ENCODE results near the gene SPAG6. TPM values are rescaled to one million over a fixed set of nuclear protein-coding genes. Genes with fewer than 3 reads are reported as not detected.

SPAG6 gene
- total and polyA plus RNA-seq, 2 donors, result 0.03 to 0.37 TPM

- no peak for DNase-seq (ENCODE audit: extremely low spot score)
- no peak overlapping the region for H3K4me3 ChIP-seq (ENCODE audit: low read depth, low read length)
- H3K27ac ChIP-seq (ENCODE audit: low read depth), result no peak overlapping the region
- no peaks in the 10 kb centered on the region for H3K4me1 ChIP-seq (ENCODE audit: insufficient read depth)
- WGBS, result 92% methylated on average over 4 of the region's 4 CpGs
- no peaks in the 10 kb centered on the region for H3K36me3 ChIP-seq (ENCODE audit: insufficient read depth)
Observed at GRCh38 chr10:22444219-22444788, 99.0 kb downstream of the SPAG6 start.

- DNase-seq (ENCODE audit: extremely low spot score), result no peak
- no peak overlapping the region for H3K27ac ChIP-seq (ENCODE audit: low read depth)
- H3K4me3 ChIP-seq (ENCODE audit: low read depth, low read length), result no peak overlapping the region
- WGBS, result 52% methylated on average over 3 of the region's 3 CpGs
- no peaks in the 10 kb centered on the region for H3K36me3 ChIP-seq (ENCODE audit: insufficient read depth)
- no peaks in the 10 kb centered on the region for H3K4me1 ChIP-seq (ENCODE audit: insufficient read depth)
Observed at GRCh38 chr10:22445495-22445894, 100.2 kb downstream of the SPAG6 start.

GRCh38 chr10:22447068-22447467 lies 101.8 kb downstream of the SPAG6 start:
- no peak for DNase-seq (ENCODE audit: extremely low spot score)
- 84% methylated on average over 2 of the region's 2 CpGs for WGBS
- no peak overlapping the region for H3K4me3 ChIP-seq (ENCODE audit: low read depth, low read length)
- H3K4me1 ChIP-seq (ENCODE audit: insufficient read depth), result no peaks in the 10 kb centered on the region
- no peaks in the 10 kb centered on the region for H3K36me3 ChIP-seq (ENCODE audit: insufficient read depth)
- H3K27ac ChIP-seq (ENCODE audit: low read depth), result no peak overlapping the region

- H3K4me3 ChIP-seq (ENCODE audit: low read depth, low read length), result no peak overlapping the region
- WGBS, result 98% methylated on average over 7 of the region's 7 CpGs
- H3K27ac ChIP-seq (ENCODE audit: low read depth), result no peak overlapping the region
- H3K4me1 ChIP-seq (ENCODE audit: insufficient read depth), result no peaks in the 10 kb centered on the region
- no peaks in the 10 kb centered on the region for H3K36me3 ChIP-seq (ENCODE audit: insufficient read depth)
- DNase-seq (ENCODE audit: extremely low spot score), result no peak
Observed at GRCh38 chr10:22451346-22451745, 106.0 kb downstream of the SPAG6 start.

GRCh38 chr10:22453320-22453719 lies 108.0 kb downstream of the SPAG6 start:
- H3K36me3 ChIP-seq (ENCODE audit: insufficient read depth), result no peaks in the 10 kb centered on the region
- no peak for DNase-seq (ENCODE audit: extremely low spot score)
- no peak overlapping the region for H3K4me3 ChIP-seq (ENCODE audit: low read depth, low read length)
- H3K27ac ChIP-seq (ENCODE audit: low read depth), result no peak overlapping the region
- WGBS, result 98% methylated on average over 8 of the region's 8 CpGs
- no peaks in the 10 kb centered on the region for H3K4me1 ChIP-seq (ENCODE audit: insufficient read depth)

- H3K4me1 ChIP-seq (ENCODE audit: insufficient read depth), result no peaks in the 10 kb centered on the region
- no peak for DNase-seq (ENCODE audit: extremely low spot score)
- 65% methylated on average over 10 of the region's 10 CpGs for WGBS
- no peaks in the 10 kb centered on the region for H3K36me3 ChIP-seq (ENCODE audit: insufficient read depth)
- no peak overlapping the region for H3K4me3 ChIP-seq (ENCODE audit: low read depth, low read length)
- no peak overlapping the region for H3K27ac ChIP-seq (ENCODE audit: low read depth)
Observed at GRCh38 chr10:22453948-22454591, 108.8 kb downstream of the SPAG6 start.

GRCh38 chr10:22454634-22455033 lies 109.3 kb downstream of the SPAG6 start:
- WGBS, result 82% methylated on average over 1 of the region's 1 CpG
- DNase-seq (ENCODE audit: extremely low spot score), result no peak
- Histone ChIP-seq H3K4me1 (ENCODE audit: insufficient read depth) (no peaks in the 10 kb centered on the region), H3K4me3 (ENCODE audit: low read depth, low read length) (no peak overlapping the region), H3K36me3 (ENCODE audit: insufficient read depth) (no peaks in the 10 kb centered on the region), H3K27ac (ENCODE audit: low read depth) (no peak overlapping the region)

- Histone ChIP-seq H3K4me3 (ENCODE audit: low read depth, low read length) (no peak overlapping the region), H3K4me1 (ENCODE audit: insufficient read depth) (no peaks in the 10 kb centered on the region), H3K27ac (ENCODE audit: low read depth) (no peak overlapping the region), H3K36me3 (ENCODE audit: insufficient read depth) (no peaks in the 10 kb centered on the region)
- WGBS, result 79% methylated on average over 8 of the region's 8 CpGs
- DNase-seq (ENCODE audit: extremely low spot score), result no peak
Observed at GRCh38 chr10:22455068-22455857, 110.0 kb downstream of the SPAG6 start.

GRCh38 chr10:22456486-22456885 lies 111.2 kb downstream of the SPAG6 start:
- H3K36me3 ChIP-seq (ENCODE audit: insufficient read depth), result no peaks in the 10 kb centered on the region
- WGBS, result 93% methylated on average over 2 of the region's 2 CpGs
- DNase-seq (ENCODE audit: extremely low spot score), result no peak
- H3K4me1 ChIP-seq (ENCODE audit: insufficient read depth), result no peaks in the 10 kb centered on the region
- no peak overlapping the region for H3K27ac ChIP-seq (ENCODE audit: low read depth)
- H3K4me3 ChIP-seq (ENCODE audit: low read depth, low read length), result no peak overlapping the region

GRCh38 chr10:22458272-22459038 lies 113.2 kb downstream of the SPAG6 start:
- H3K4me1 ChIP-seq (ENCODE audit: insufficient read depth), result no peaks in the 10 kb centered on the region
- DNase-seq (ENCODE audit: extremely low spot score), result no peak
- H3K4me3 ChIP-seq (ENCODE audit: low read depth, low read length), result no peak overlapping the region
- H3K36me3 ChIP-seq (ENCODE audit: insufficient read depth), result no peaks in the 10 kb centered on the region
- 94% methylated on average over 9 of the region's 9 CpGs for WGBS
- H3K27ac ChIP-seq (ENCODE audit: low read depth), result no peak overlapping the region

GRCh38 chr10:22459496-22459895 lies 114.2 kb downstream of the SPAG6 start:
- WGBS, result 96% methylated on average over 2 of the region's 2 CpGs
- no peak overlapping the region for H3K27ac ChIP-seq (ENCODE audit: low read depth)
- no peaks in the 10 kb centered on the region for H3K4me1 ChIP-seq (ENCODE audit: insufficient read depth)
- no peak overlapping the region for H3K4me3 ChIP-seq (ENCODE audit: low read depth, low read length)
- no peak for DNase-seq (ENCODE audit: extremely low spot score)
- no peaks in the 10 kb centered on the region for H3K36me3 ChIP-seq (ENCODE audit: insufficient read depth)

GRCh38 chr10:22460101-22460500 lies 114.8 kb downstream of the SPAG6 start:
- Histone ChIP-seq H3K36me3 (ENCODE audit: insufficient read depth) (no peaks in the 10 kb centered on the region), H3K4me3 (ENCODE audit: low read depth, low read length) (no peak overlapping the region), H3K27ac (ENCODE audit: low read depth) (no peak overlapping the region), H3K4me1 (ENCODE audit: insufficient read depth) (no peaks in the 10 kb centered on the region)
- DNase-seq (ENCODE audit: extremely low spot score), result no peak
- WGBS, result 90% methylated on average over 7 of the region's 7 CpGs

- Histone ChIP-seq H3K4me1 (ENCODE audit: insufficient read depth) (no peaks in the 10 kb centered on the region), H3K36me3 (ENCODE audit: insufficient read depth) (no peaks in the 10 kb centered on the region), H3K4me3 (ENCODE audit: low read depth, low read length) (no peak overlapping the region), H3K27ac (ENCODE audit: low read depth) (no peak overlapping the region)
- WGBS, result 95% methylated on average over 6 of the region's 6 CpGs
- no peak for DNase-seq (ENCODE audit: extremely low spot score)
Observed at GRCh38 chr10:22460531-22461403, 115.5 kb downstream of the SPAG6 start.
